Measurements from ENCODE around the gene NEU1. TPM values are rescaled to one million over a fixed set of nuclear protein-coding genes. Genes with fewer than 3 reads are reported as not detected.

The NEU1 gene
- total and polyA plus RNA-seq, 2 donors (not counting 1 experiment from before 2014, with no cell fraction given) = 25.3 to 35.1 TPM

DNA sequence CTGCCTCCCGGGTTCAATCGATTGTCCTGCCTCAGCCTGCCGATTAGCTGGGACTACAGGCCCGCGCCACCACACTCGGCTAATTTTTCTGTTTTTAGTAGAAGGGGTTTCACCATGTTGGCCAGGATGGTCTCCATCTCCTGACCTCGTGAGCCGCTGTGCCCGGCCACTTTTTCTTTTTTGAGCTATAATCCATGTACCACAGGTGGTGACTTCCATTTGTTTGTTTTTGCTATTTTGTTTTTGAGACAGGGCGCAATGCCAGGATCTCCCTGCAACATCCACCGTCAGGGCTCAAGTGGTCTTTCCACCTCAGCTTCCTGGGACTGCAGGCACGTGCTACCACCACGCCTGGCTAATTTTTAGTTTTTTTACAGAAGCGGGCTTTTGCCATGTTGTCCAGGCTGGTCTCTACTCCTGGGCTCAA is 26.6 kb downstream of the NEU1 start:
- Histone ChIP-seq H3K27me3 (replicated peaks in 1 of 4; ENCODE audit: control extremely low read depth in 1 of 4, control insufficient read depth in 3 of 4, insufficient read depth in 4 of 4, low read length in 3 of 4) (no peaks in the 10 kb centered on the region), H3K4me1 (ENCODE audit: control insufficient read depth in 2 of 2, insufficient read depth in 2 of 2, low read length in 2 of 2) (peaks cover 38 to 62% of the 10 kb centered on the region in 2 donors), H3K9ac (ENCODE audit: low read length) (peak overlapping the region; percentile 90), H3K4me2 (replicated peaks; ENCODE audit: low read depth, low read length, poor library complexity, severe bottlenecking) (peak overlapping the region; percentile 73), H3K36me3 (replicated peaks in 1 of 2; ENCODE audit: control extremely low read depth in 1 of 2, control insufficient read depth in 1 of 2, extremely low read depth in 1 of 2, insufficient read depth in 2 of 2, low read length in 1 of 2) (peaks cover 4 to 42% of the 10 kb centered on the region in 2 experiments), H3K9me3 (ENCODE audit: control extremely low read depth in 1 of 3, control insufficient read depth in 2 of 3, insufficient read depth in 1 of 3, low read length in 2 of 3) (no peaks in the 10 kb centered on the region), H3K79me2 (ENCODE audit: control insufficient read depth, insufficient read depth, low read length) (peaks cover 46% of the 10 kb centered on the region), H3K27ac (ENCODE audit: low read length in 2 of 2) (peak overlapping the region; percentile 51 to 98), H2AFZ (ENCODE audit: insufficient read depth, low read depth, low read length, poor library complexity, severe bottlenecking) (peak overlapping the region; percentile 90), H4K20me1 (ENCODE audit: control insufficient read depth, insufficient read depth, low read length, poor library complexity, severe bottlenecking) (peaks cover 13% of the 10 kb centered on the region), H3K4me3 (ENCODE audit: control extremely low read depth in 1 of 5, extremely low read depth in 1 of 5, insufficient read depth in 1 of 5, low read depth in 2 of 5, low read length in 4 of 5) (peak overlapping the region; percentile 34 to 95 (median 90))
- WGBS (ENCODE audit: insufficient coverage) = 32% methylated on average over 12 of the region's 14 CpGs
- POLR2A ChIA-PET = interaction anchor here (0.6 to 2.1 kb wide), 6 partner anchors 9 to 256 kb away, joined by 3 to 15 read pairs (median 6); partner anchors contain the start of gene NEU1
- H3K27ac Mint-ChIP-seq = peak overlapping the region; percentile 95
- DNase-seq (peak; percentile 39), ATAC-seq (ENCODE audit: low read depth) (no peak)
- no peaks in the 10 kb centered on the region for H3K9me3 Mint-ChIP-seq (ENCODE audit: insufficient read depth)
- H3K27me3 Mint-ChIP-seq = no peaks in the 10 kb centered on the region
- intact Hi-C loops (cut with micrococcal nuclease) = loop anchor here (10.0 kb wide), 1 partner anchor 139 kb away; the partner anchor contains the start of gene DXO
- CTCF ChIA-PET = interaction anchor here (0.7 to 2.4 kb wide), 6 partner anchors 27 to 285 kb away, joined by 3 to 6 read pairs (median 3); partner anchors contain the start of genes EHMT2 and NEU1
- peaks cover 45% of the 10 kb centered on the region for H3K4me1 Mint-ChIP-seq
- peak overlapping the region; percentile 87 for H3K4me3 Mint-ChIP-seq
- TF ChIP-seq CTCF (IDR thresholded peaks at IDR 0.05) (no peak), EZH2 (IDR thresholded peaks at IDR 0.05; ENCODE audit: borderline replicate concordance, insufficient read depth, low read depth, low read length, poor library complexity, severe bottlenecking) (no peak)
